HFFc6 (cell line): ENCODE results near the gene FAM81B. TPM values are rescaled to one million over a fixed set of nuclear protein-coding genes. Genes with fewer than 3 reads are reported as not detected.
"Not testable (repeated sequence)": the region's sequence is repeated elsewhere in the genome, so short reads cannot be mapped to it uniquely, and the experiment has no call there.

Source experiments
- DNase-seq: peaks from one replicate; pipeline ENCODE4 v3.0.0-alpha.2; 2018
- H3K27ac Mint-ChIP-seq: 2 replicates; pipeline ENCODE4 v1.8.0; 2020; ENCODE audit warnings: mild to moderate bottlenecking, mixed read lengths
- H3K27me3 Mint-ChIP-seq: 2 replicates; pipeline ENCODE4 v1.8.0; 2021; ENCODE audit warnings: mild to moderate bottlenecking, moderate library complexity, mixed read lengths; ENCODE audit not compliant: insufficient read depth
- H3K36me3 Mint-ChIP-seq: 2 replicates; pipeline ENCODE4 v1.8.0; 2021; ENCODE audit warnings: low read depth, mixed read lengths
- H3K4me1 Mint-ChIP-seq: 2 replicates; pipeline ENCODE4 v1.8.0; 2020; ENCODE audit warnings: low read depth, mixed read lengths
- H3K4me3 Mint-ChIP-seq: 2 replicates; pipeline ENCODE4 v1.8.0; 2020; ENCODE audit warnings: mild to moderate bottlenecking, moderate library complexity, mixed read lengths
- H3K9me3 Mint-ChIP-seq: 2 replicates; pipeline ENCODE4 v1.8.0; 2020; ENCODE audit warnings: mild to moderate bottlenecking, mixed read lengths
- total RNA-seq, 6 experiments: library from RNA; stranded (reverse); fragmentation: NEBNext Ultra II Directional; extraction: Animal tissue kit (Norgen Biotek cat#: 25700); gene quantifications; 2 replicates in 1 of 6; 3 replicates in 5 of 6; pipeline ENCODE4 v1.2.3, GENCODE V29; 2021
- TF ChIP-seq, protein P1 (sequence below): fragments of 200-600 bp; sonication (generic); IDR thresholded peaks from 2 replicates; pipeline ENCODE4 v1.5.0; 2021; ENCODE audit warnings: antibody characterized with exemption, mild to moderate bottlenecking

The FAM81B gene
- total RNA-seq, 6 experiments from 2014 or later, result not detected

GRCh38 chr5:95358848-95359247, 32.3 kb upstream of the FAM81B start:
- H3K27ac Mint-ChIP-seq, result no peak overlapping the region
- H3K27me3 Mint-ChIP-seq, result no peaks in the 10 kb centered on the region; the same call in 1 of the 2 replicates
- DNase-seq, result no peak
- H3K36me3 Mint-ChIP-seq, result no peaks in the 10 kb centered on the region
- TF ChIP-seq, protein P1, sequence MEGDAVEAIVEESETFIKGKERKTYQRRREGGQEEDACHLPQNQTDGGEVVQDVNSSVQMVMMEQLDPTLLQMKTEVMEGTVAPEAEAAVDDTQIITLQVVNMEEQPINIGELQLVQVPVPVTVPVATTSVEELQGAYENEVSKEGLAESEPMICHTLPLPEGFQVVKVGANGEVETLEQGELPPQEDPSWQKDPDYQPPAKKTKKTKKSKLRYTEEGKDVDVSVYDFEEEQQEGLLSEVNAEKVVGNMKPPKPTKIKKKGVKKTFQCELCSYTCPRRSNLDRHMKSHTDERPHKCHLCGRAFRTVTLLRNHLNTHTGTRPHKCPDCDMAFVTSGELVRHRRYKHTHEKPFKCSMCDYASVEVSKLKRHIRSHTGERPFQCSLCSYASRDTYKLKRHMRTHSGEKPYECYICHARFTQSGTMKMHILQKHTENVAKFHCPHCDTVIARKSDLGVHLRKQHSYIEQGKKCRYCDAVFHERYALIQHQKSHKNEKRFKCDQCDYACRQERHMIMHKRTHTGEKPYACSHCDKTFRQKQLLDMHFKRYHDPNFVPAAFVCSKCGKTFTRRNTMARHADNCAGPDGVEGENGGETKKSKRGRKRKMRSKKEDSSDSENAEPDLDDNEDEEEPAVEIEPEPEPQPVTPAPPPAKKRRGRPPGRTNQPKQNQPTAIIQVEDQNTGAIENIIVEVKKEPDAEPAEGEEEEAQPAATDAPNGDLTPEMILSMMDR, result no peak
- no peaks in the 10 kb centered on the region for H3K4me1 Mint-ChIP-seq
- H3K4me3 Mint-ChIP-seq, result no peak overlapping the region
- H3K9me3 Mint-ChIP-seq, result no peaks in the 10 kb centered on the region

DNA sequence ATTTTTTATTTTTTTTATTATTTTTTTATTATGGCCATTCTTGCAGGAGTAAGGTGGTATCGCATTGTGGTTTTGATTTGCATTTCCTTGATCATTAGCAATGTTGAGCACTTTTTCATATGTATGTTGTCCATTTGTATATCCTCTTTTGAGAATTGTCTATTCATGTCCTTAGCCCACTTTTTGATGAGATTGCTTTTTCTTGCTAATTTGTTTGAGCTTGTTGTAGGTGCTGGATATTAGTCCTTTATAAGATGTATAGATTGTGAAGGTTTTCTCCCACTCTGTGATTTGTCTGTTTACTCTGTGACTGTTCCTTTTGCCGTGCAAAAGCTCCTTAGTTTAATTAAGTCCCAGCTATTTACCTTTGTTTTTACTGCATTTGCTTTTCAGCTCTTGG, 30.5 kb upstream of the FAM81B start:
- H3K9me3 Mint-ChIP-seq, H3K27ac Mint-ChIP-seq, H3K4me1 Mint-ChIP-seq, H3K4me3 Mint-ChIP-seq, H3K36me3 Mint-ChIP-seq, H3K27me3 Mint-ChIP-seq, DNase-seq: not testable (repeated sequence)

GRCh38 chr5:95365302-95366095, 25.7 kb upstream of the FAM81B start:
- no peak overlapping the region for H3K4me3 Mint-ChIP-seq

DNA sequence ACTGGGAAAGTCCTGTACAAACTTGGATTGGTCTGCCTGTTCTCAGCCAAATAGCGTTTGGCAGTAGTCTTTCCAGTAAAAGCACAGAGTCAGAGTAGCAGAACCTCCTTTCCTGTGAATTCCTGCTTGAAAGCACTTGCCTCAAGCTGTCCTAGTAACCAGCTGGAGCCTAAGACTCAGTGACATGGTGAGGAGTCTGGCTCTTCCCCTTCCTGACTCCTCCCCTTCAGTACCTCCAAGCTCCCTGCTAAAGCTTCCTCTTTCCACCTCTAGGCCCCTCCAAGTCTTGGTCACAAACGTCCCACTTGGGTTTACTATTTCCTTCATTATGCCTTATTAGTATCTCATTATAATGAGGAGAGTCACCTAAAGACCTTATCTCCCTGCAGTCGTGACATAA, 21.4 kb upstream of the FAM81B start:
- TF ChIP-seq, protein P1, result no peak
- no peaks in the 10 kb centered on the region for H3K36me3 Mint-ChIP-seq
- H3K27ac Mint-ChIP-seq, result no peak overlapping the region
- no peaks in the 10 kb centered on the region for H3K9me3 Mint-ChIP-seq
- no peak overlapping the region for H3K4me3 Mint-ChIP-seq
- peaks cover 2% of the 10 kb centered on the region; the same call in 1 of the 2 replicates for H3K27me3 Mint-ChIP-seq
- H3K4me1 Mint-ChIP-seq, result no peaks in the 10 kb centered on the region
- no peak for DNase-seq

More at GRCh38 chr5:95365302-95366095, 25.7 kb upstream of the FAM81B start:
- Mint-ChIP-seq H3K9me3 (no peaks in the 10 kb centered on the region), H3K27me3 (no peaks in the 10 kb centered on the region; the same call in 1 of the 2 replicates), H3K27ac (no peak overlapping the region), H3K36me3 (no peaks in the 10 kb centered on the region), H3K4me1 (no peaks in the 10 kb centered on the region)
- no peak for DNase-seq
- TF ChIP-seq, protein P1, result no peak

GRCh38 chr5:95374061-95374460, 17.1 kb upstream of the FAM81B start:
- Mint-ChIP-seq H3K36me3 (no peaks in the 10 kb centered on the region), H3K9me3 (no peaks in the 10 kb centered on the region), H3K4me3 (no peak overlapping the region), H3K27me3 (peaks cover 4% of the 10 kb centered on the region; the same call in 1 of the 2 replicates), H3K27ac (no peak overlapping the region), H3K4me1 (no peaks in the 10 kb centered on the region)
- TF ChIP-seq, protein P1, result no peak
- DNase-seq, result no peak

DNA sequence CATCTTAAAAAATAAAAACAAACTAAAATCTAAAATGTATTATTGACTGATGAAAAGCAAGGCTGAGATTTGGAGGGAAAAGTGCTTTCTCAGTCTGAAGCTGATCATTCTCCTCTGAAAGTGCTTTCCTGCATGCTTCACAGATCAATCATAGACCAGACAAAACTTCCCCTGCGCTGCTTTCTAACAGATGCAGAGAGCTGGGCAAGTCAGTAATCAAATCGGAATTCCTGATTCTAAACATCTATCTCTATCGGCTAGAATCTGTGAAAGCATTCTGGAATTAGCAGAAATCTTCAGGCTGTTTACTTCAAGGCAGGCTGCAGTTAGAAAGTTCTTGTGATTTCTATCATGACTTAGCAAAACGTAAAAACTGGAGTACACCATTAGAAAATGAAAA, 15.6 kb upstream of the FAM81B start:
- H3K9me3 Mint-ChIP-seq, result no peaks in the 10 kb centered on the region; the same call in 1 of the 2 replicates
- H3K27ac Mint-ChIP-seq, result no peak overlapping the region
- H3K36me3 Mint-ChIP-seq, result no peaks in the 10 kb centered on the region
- no peak for DNase-seq
- peaks cover 4% of the 10 kb centered on the region; the same call in 1 of the 2 replicates for H3K27me3 Mint-ChIP-seq
- H3K4me1 Mint-ChIP-seq, result no peaks in the 10 kb centered on the region
- TF ChIP-seq, protein P1, result no peak
- H3K4me3 Mint-ChIP-seq, result no peak overlapping the region
